Stromal cell of bone marrow (primary cell): ENCODE results near the gene THG1L.

Source experiments
- DNase-seq: peaks from one replicate; pipeline ENCODE4 v3.0.0-alpha.2; 2012; ENCODE audit warnings: low read depth

THG1L gene

DNA sequence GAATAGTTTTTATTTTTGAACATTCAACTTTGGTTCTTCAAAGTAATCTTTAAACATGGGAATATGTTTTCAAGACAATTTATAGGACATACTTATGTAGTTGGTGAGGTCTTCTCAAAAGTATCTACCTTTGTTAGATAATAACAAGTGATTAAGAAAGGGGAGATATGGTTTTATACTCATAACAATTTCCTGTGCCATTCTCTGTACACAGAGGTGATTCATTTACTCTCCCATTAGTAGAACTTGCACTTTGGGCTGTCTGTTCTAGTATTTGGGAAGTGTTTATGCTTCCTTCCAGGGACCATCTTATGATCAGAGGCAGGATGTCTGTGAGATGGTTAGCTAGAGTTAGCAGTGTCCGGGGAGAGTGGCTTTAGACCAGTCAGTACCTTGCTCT lies 27.5 kb downstream of the THG1L start:
- DNase-seq, result no peak

DNA sequence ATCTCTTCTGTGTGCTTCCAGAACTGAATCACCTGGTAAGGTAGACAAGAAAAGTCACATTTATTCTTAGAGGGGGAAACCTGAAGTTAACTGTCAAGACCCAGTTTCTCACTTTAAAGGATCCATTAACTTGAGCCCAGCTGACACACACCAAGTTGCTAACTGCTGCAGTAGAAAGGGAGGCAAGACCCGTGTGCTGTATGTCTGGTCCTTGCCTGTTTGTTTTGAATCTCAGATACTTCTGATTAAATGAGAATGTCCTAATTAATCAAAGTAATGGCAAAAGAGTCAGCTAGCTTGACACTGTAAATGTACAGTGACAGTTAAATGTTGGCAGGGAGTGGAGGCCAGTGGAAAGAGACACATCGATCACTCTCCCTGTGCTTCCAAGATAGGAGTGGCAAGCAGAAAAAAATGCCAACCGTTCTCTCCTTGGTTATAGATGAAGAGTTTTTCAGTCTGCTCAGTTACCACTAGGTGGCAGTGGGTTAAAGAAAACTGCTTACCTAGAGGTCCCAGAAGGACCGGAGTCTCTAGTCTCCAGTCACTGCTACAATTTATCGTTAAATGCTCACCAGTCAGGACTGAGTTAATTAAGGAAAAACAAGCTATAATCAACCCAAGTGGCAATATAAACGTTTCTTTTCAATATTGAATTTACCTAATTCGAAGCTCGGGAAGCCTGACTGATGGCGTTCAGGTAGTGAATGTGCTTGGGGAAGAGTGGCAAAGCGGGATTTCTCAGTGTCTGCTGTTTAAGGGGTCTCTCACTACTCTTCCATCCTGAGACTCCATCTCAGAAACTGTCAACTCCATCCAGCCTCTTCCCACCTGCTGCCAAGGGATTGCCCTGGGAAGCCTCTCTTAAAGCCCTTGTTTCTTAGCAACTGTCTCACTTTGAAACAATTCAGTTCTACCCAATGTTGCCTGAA lies 30.7 kb downstream of the THG1L start:
- DNase-seq, result peak; percentile 53

DNA sequence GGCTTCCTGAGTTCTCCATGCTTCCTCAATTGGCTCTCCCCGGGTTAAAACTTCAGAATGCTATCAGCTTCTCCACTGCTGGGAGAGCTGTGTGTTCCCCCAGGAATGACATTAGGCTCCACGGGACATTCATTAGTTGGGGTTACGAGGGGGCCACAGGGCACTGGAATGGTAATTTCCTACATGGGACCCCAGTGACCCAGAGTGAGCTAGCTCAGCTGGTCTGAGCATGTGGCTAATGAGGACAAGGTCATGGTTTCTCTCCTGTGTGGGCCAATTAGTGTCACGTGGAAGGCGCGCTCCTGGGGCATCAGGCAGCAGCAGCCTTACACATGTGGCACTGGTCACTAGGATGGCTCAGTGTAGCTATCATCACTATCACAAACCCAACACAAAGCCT lies 33.3 kb downstream of the THG1L start:
- no peak for DNase-seq

DNA sequence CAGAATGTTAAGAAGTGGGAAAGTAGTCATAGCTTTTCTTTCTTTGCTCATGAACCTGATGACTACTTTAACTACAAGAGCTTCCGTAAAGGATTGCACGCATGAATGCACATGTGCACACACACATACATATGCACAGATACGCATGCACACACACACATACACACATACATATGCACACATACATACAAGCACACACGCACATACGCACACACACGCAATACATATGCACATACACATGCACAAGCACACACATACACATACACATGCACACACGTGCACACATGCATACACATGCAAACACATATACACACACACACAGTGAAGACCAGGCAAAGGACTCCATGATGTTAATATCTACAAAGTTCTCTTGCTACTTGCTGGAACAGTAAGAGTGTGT lies 35.2 kb downstream of the THG1L start:
- no peak for DNase-seq

DNA sequence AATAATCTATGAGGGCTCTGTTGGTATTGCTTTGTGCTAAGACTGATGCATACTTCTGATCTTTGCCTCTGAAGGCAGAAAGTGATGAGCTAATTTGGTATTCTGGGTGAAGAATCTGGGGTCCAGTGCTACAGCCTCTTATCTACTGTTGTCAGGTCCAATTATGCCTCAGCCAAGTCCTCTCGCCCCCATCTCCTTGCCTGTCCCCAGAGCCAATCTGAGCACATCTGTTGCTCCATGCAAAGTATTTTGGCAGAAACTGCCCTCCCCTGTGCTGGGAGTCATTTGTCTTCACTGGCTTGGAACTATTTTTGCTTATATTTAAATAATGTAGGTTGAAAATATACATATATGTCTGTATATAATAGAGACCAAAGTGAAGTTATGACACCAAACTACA lies 35.7 kb downstream of the THG1L start:
- no peak for DNase-seq

DNA sequence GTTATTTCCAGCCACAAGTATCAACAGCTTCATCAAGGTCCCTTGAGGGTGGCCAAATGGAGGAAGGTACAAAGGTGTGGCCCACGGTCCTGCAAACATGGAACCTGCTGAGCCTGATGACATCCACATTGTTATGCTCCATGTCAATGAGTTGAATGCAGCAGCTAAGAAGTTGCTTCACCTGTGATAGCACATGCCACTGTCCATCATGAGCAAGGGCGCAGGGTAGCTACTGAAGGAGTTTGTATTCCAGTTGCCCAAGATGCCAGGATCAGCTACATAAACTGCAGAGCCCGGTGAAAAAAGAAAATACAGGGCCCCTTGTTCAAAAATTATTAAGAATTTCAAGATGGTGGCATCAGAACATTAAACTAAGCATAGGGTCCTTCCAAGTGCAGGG lies 36.5 kb downstream of the THG1L start:
- DNase-seq, result no peak

DNA sequence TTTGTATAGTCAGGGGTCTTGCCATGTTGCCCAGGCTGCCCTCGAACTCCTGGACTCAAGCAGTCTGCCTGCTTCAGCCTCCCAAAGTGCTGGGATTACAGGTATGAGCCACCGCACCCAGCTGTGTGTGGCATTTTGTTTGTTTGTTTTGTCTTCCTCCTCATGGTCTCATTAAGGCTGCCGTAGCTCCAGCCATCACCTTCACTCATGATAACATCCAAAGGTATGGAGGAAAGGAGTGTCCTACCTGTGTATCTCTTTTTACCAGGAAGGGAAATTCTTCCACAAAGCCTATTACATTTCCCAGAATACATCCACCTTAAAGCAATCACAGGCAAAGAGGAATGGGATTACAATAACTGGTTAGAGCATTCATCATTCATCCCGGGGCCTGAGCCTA lies 39.4 kb downstream of the THG1L start:
- no peak for DNase-seq

DNA sequence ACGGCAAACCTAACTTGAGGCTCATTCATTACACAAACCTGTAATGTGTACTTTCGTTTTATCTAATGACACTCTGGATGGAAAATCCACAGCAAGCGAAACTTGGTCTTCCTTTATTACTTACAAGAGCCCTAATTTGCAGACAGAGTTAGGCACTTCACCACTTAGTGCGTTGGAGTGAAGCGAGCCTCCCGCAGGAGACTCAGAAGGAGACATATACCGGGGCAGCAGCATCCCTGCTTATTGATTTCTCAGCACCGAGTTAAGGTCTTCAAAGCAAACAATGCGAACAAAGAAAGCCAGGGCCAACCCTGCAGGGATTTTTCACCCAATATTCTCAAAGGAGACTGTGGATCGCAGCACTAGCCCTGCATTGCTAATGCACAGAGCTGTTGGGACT lies 40.9 kb downstream of the THG1L start:
- no peak for DNase-seq

DNA sequence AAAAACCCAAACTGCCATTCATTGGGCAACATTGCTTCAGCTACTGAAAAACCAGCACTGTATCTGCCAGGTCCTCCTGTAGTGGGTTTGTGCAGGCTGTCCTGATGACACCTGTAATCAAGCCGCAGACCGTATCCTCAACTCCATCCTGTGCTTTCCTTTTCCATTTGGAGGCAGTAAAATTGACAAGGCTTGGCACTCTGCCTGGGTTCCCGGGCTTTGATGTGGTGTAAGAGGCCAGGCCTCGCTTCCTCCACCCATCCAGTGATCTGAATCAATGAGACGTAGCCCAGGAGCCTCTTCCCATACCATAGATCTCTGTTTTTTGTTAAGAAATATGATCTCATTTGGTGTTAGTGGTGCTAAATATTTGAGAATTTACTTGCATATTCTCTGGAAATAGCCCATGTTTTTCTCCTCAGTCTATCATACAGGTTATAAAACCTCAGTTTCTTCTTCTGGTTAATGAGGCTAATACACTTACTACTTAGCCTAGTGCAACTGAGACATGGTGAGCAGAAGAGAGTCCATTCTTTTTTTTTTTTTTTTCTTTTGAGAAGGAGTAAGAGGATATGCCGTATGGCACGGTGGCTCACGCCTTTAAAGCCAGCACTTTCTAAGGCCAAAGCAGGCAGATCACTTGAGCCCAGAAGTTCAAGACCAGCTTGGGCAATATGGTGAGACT lies 47.0 kb downstream of the THG1L start:
- no peak for DNase-seq

DNA sequence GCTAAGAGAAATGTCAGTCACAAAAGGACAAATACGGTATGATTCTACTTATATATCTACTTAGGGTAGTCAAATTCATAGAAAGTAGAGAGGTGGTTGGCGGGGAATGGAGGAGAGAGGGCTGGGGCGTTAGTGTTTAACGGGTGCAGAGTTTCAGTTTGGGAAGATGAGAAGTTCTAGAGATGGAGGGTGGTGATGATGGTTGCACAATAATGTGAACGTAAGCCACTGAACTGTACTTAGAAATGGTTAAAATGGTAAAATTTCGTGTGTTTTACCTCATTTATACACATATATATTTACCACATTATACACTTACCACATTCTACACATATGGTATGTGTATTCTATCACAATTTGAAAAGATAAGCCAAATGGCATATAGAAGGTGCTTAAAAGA lies 48.0 kb downstream of the THG1L start:
- DNase-seq, result no peak

DNA sequence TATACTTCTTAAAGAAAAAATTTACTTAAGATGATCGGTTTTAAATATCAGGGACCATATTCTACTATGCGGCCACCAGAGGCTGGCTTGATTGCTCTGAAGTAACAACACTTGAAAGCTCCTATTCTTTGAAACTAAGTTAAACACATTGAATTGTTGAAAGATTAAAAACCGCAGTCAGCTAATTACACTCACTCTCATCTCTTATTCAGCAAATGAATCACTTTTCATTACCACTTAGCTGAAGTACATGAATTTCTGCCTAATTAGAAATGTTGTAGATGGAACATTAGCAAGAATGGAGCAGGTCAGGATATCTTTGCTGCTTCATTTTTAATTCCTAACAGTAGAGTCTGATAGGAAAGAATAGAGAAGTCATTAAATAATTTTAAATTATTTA lies 54.6 kb downstream of the THG1L start:
- DNase-seq, result no peak
